ENCODE results near the gene CEP95.

Gene CEP95

DNA sequence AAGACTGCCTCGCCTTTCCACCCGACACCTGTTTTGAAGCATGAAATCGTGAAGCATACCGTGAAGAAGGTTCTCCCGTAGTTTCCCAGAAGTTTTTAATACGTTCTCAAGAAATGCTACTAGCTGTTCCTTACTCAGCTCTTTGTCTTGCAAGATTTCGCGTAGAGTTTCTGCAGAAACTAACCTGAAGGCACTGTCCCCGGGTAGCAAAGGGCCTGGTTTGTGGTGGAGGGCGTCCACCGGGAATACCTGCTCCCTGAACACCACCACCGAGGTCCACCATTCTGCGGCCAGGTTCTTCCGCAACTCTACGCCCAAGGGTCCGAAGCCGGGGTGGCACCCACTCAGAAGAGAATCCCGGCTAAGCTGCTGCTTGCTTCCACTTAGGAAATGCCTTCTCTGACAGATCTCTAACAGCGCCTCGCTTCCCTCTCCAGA, 10.4 kb upstream of the CEP95 start:
- no peak for DNase-seq

DNA sequence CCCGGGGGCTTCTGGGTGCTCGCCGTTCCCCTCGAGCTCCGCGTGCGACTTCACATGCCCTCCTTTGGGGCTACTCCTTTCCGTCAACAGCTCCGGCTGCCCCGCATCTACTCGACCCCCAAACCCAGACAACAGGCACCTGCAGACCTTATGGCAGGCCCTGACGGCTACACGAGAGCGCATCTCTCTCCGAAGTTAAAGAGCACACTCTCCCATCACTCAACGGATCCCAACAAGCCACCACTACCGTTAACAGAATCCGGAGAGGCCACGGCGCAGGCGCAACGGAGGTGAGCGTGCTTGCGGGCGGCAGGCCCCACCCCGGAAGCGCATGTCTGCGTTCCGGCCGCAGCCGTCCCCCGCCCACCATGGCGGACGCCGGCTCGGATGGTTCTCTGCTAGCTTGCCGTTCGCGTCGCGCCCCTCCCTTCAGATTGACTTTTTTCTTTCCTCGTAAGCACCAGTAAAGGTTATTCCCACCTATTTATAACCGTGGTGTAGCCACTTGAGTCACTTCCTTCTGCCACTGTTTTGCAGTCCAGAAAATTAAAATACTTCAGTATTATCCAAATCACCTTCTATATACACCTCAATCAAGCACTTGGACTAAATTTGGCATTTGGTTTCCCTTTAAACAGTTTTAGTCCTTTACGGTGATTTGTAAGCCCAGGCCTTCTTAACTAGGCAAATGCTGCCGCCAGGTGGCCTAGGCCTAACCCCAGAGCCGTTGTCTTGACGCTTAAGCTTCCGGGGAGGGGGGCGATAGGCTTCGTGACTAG, 9.8 kb upstream of the CEP95 start, which contains the start of gene POLG2:
TSS of gene POLG2 (minus strand) at position 269 of the 779 bp plus-strand sequence. CDS start at position 183, 86 bp downstream.
- DNase-seq: peak; percentile 93

DNA sequence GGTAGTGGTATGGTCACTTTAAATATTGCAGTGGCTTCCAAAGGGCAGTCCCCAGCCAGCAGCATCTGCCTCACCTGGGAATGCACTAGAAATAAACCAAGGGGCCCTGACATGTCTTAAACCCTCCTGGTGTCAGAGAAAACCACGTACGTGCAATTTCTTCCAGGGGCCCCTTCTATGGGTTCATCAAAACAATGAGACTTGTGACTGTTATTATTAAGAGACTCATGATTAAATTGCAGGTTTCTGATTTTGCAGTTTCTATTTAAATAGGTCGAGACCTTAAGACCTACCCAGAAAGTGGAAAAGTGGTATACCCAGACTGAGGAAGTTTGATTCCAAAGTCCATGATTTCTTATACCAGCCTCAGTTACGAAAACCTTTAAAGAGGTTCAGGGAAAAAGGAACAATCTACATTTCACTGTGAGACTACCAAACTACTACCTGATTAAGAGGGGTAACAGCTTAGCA, 9.2 kb upstream of the CEP95 start:
- peak in 1 of 2 donors; percentile 39 for DNase-seq

- DNase-seq: no peak
These were observed 8.2 kb upstream of the CEP95 start for GRCh38 chr17:64498308-64499203.

GRCh38 chr17:64499805-64500486, 6.8 kb upstream of the CEP95 start:
- no peak for DNase-seq

DNA sequence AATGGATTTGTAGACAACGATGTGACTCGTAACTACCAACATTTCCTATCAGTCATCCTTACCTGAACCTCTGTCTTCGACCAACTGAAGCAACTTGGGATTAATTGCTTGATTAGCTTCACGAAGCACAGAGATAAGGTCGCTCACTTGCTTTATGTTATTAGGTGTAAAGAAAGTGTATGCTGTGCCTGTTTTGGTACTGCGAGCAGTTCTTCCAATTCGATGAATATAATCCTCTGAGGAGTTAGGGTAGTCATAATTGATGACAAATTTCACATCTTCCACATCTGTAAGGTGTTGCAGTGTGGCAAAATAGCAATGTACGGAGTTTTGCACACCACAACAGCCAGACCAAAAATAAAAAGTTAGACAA, 6.3 kb upstream of the CEP95 start:
- no peak for DNase-seq

- no peak for DNase-seq
These were observed 5.7 kb upstream of the CEP95 start for GRCh38 chr17:64500862-64501765.

GRCh38 chr17:64502021-64502420, 4.8 kb upstream of the CEP95 start:
- no peak for DNase-seq

DNA sequence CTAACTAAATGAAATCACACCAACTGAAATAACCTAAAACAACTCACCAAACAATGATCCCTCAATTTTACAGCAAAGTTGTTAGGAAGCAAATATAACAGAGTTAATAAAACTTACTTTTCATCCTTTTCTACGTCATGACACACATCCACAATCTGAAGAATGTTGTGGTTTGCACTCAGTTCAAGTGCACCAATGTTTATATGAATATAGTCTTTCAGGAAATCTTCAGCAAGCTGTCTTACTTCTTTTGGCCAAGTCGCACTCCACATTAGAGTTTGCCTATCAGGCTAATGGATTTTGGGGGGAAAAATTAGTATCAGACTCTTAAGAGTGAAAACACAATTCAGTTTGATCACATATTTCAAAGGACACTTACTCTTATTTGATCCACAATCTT, 4.0 kb upstream of the CEP95 start:
- DNase-seq: no peak

GRCh38 chr17:64503341-64503740, 3.4 kb upstream of the CEP95 start:
- DNase-seq: no peak

- DNase-seq: no peak
These were observed 2.7 kb upstream of the CEP95 start for GRCh38 chr17:64503821-64504768.

DNA sequence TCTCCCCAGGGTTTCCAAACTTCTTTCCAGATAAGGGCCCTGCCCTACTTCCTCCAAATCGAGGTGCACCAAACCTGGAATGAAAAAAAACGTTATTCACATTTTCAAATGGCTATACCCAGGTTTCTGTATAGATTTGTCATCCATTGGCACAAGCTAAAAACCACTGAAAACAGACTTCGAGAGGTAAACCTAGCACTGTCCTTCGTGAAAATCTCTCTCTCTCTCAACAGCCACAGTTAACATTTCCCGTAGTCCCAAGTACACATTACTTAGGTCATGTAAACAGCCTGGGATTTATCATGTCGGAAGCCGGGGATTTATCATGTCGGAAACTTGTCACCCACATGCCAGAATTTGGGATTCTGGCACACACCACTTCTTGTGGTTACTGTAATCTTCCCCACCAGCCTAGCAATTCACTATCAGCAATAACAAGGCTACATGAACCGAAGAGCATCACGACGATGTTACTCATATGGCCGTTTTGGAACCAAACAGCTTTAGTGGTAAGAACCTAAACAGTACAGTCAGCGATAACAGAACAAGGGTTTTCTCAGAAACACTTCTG, 1.9 kb upstream of the CEP95 start:
- no peak for DNase-seq

DNA sequence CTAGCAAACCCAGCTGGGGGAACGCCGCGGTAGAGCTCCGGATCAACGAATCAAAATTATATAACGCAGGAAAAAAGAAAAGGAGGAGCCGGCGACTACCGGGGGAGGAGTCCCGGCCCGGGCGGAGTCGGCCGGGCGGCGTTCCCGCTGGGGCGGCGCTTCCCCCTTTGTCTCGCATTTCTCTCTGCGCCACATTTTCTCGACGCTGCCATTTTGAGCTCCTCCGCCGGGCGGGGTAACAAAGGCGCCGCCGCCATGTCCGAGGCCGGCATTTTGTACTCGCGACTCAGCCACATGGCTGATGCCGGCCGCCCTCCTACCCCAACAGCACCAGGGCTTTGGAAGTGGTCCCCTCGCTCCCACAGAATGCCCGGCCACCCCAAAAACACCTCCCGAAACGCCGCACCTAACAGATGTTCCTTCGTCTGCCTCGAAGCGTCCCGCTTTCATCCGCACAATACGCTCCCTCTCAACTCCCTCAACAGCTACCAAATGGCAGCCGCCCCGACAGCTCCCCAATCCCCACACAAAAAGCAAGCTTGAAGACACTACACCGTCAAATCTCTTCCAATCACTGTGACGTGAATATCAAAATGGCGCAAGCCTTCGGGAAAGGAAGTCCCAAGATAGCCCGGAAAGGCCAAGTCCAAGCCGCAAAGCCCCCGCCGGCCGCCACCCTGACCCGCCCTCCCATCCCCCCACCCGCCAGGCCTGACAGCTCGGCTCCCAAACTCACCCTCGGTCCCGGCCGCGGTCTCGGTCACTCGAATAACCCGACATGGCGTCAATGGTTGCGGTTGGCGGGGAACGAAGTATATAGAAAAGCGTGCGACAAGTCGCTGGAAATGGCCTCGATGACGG, 1.2 kb upstream of the CEP95 start:
- DNase-seq: peak; percentile 74 to 76

- DNase-seq: peak; percentile 95 to 97
These were observed 589 bp upstream of the CEP95 start, which contains the start of gene DDX5 for GRCh38 chr17:64506201-64506575. Gene DDX5, minus strand, starts transcription at chr17:64506289. Its CDS starts 170 bp downstream, at chr17:64506119.

GRCh38 chr17:64507413-64507782, 621 bp downstream of the CEP95 start:
- DNase-seq: no peak

DNA sequence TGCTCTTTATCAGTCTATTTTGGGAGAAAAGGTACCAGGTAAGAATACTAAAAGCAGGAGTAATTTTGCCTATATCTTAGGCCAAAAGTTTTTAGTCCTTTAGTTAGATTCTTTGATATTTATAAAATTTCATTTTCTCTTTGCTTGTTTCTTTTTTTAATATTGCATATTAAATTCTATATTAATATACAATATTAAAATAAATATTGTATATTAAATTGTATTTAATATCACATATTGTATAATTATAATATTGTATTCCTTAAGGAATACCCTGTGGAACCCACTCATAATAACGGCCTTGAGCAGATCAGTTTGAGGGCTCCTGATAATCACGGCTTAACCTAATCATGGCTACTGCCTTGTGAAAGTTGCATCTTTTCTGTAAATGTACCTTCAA, 1.9 kb downstream of the CEP95 start:
- DNase-seq: no peak

DNA sequence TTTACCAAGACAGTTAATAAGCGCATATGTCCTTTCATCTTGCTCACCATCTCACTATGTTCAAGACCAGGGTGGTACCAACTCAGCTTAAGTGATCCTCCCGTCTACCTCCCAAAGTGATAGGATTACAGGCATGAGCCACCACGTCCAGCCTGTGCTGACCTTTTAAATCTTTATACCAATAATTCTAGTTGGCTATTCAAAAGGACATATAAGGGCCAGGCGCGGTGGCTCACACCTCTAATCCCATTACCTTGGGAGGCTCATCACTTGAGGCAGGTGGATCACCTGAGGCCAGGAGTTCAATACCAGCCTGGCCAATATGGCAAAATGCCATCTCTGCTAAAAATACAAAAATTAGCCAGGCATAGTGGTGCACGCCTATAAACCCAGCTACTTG, 2.4 kb downstream of the CEP95 start:
- DNase-seq: no peak

DNA sequence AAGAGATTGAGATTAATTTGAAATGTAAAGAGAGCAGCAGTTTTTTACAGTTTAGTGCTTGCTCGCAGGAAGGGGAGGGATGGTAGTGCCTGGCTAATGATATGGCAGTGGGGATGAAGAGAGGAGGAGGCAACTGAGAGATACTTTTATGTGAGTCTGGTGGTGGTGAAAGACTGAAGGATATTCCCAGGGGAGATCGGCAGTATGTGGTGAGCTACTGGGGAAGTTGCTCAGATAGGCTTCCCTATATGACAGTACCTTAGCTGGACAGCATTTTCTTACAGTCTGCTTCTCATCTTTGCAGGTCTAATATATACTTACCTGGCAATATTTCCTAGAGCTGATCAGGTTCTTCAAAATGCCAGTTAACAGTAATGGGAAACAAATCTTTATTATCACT, 8.6 kb downstream of the CEP95 start:
- DNase-seq: no peak

GRCh38 chr17:64515829-64516228, 9.1 kb downstream of the CEP95 start:
- no peak for DNase-seq

DNA sequence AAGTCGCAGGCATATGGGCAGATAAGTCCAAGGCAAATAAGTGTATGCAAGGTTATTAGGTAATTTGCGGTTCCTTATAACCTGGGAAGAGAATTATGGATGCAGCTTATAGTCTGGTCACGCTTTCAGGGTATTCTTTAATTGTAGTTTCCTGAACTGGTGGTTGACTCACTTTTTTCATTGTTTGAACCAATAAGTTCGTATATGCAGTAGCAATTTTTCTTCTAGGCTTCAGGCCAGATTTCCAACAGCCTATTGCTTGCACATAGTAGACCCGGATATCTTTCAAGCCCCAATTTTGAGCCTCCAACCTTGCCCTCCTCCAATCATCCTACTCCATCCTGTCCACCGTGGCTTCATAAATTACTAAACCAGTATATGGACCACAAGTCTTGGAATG, 12.8 kb downstream of the CEP95 start:
- DNase-seq: no peak
